Adrenal gland (tissue), 12 donors: Measurements from ENCODE around the gene DACT1. TPM values are rescaled to one million over a fixed set of nuclear protein-coding genes. Genes with fewer than 3 reads are reported as not detected.

Experiments
- DNase-seq, 7 donors: peaks; one replicate each; pipeline ENCODE4 v3.0.0-alpha.2; 2019 to 2020
- H3K27ac ChIP-seq, 5 donors: fragments of 200-600 bp; sonication (generic) in 4 of 5; 1 replicate in 3 of 5; 2 replicates in 2 of 5; pipeline versions ENCODE4 v1.5.1 to v1.8.0; 2016 to 2020; ENCODE audit warnings: mild to moderate bottlenecking in 1 of 5
- H3K27me3 ChIP-seq: fragments of 200-600 bp; 2 replicates; pipeline ENCODE4 v1.8.0; 2021
- H3K36me3 ChIP-seq, 2 donors: fragments of 200-600 bp; replicated peaks in 1 of 2; 1 replicate in 1 of 2; 2 replicates in 1 of 2; pipeline versions ENCODE4 v1.5.1 to v1.8.0; 2018 to 2022
- H3K4me1 ChIP-seq, 2 donors: fragments of 200-600 bp; replicated peaks in 1 of 2; 1 replicate in 1 of 2; 2 replicates in 1 of 2; pipeline versions ENCODE4 v1.5.1 to v1.8.0; 2018 to 2021
- H3K4me3 ChIP-seq, 4 donors: fragments of 200-600 bp; sonication (generic) in 3 of 4; one replicate each; pipeline ENCODE4 v1.5.1; 2016 to 2018
- H3K9me3 ChIP-seq, 3 donors: fragments of 200-600 bp; sonication (generic) in 1 of 3; replicated peaks in 1 of 3; 1 replicate in 2 of 3; 2 replicates in 1 of 3; pipeline versions ENCODE4 v1.5.1 to v1.8.0; 2016 to 2021
- CTCF ChIP-seq, 6 experiments: fragments of 450-650 bp in 4 of 6; fragments of 200-600 bp in 2 of 6; sonication (generic) in 1 of 6; IDR thresholded peaks; 1 replicate in 5 of 6; 2 replicates in 1 of 6; pipeline versions ENCODE4 v1.5.1 to v1.8.0; 2016 to 2021; ENCODE audit warnings: antibody characterized with exemption in 6 of 6, mild to moderate bottlenecking in 2 of 6, moderate library complexity in 1 of 6
- POLR2A ChIP-seq, 2 donors: fragments of 450-650 bp; IDR thresholded peaks; one replicate each; pipeline ENCODE4 v1.6.1; 2017; ENCODE audit warnings: antibody characterized with exemption in 2 of 2, mild to moderate bottlenecking in 2 of 2, moderate library complexity in 1 of 2
- WGBS, 4 donors: extraction: QIAGEN DNeasy Blood & Tissue Kit in 2 of 4; methylation state at CpG; one replicate each; pipeline versions ENCODE4 v1.1.5 to v1.1.7; 2013 to 2017; 5-methylcytosine and 5-hydroxymethylcytosine counted together
- intact Hi-C, 2 donors: fragments of 100-400 bp; cut with DNase I; formaldehyde crosslinking; loops; one replicate each; pipeline versions ENCODE4 v1.14.1 to v1.15.0; 2022 to 2023
- polyA plus RNA-seq, 3 donors: library from polyadenylated mRNA; stranded (reverse); fragments of 200-250 nt in 2 of 3; fragments of 350-450 nt in 1 of 3; fragmentation: Illumina TruSeq in 1 of 3; extraction: RNeasy Lipid Tissue Mini Kit (QIAGEN cat#74804) in 1 of 3; gene quantifications; one replicate each; pipeline ENCODE4 v1.2.3, GENCODE V29; 2013 to 2014
- total RNA-seq, 9 donors: library from RNA; depleted of rRNA in 4 of 9; stranded (reverse); fragments of >200 nt in 4 of 9; fragments of 120-200 nt in 1 of 9; fragmentation: NEBNext Ultra II Directional in 1 of 9; extraction: Animal tissue kit (Norgen Biotek cat#: 25700) in 1 of 9; gene quantifications; one replicate each; pipeline versions ENCODE4 v1.1.0 to v1.2.4, GENCODE V29; 2013 to 2023
- donor health status: healthy with polysubstance abuse.
- donor health status: Bipolar disorder and iron deficiency.
- donor health status: DM: yes; HTN: yes; CAD: no.
- donor health status: DM: no; HTN: no; CAD: no.
- donor health status: DM: no; HTN: no; CAD: no.
- donor health status: DM: yes; HTN: yes; CAD: no.

Gene DACT1
- total and polyA plus RNA-seq, 12 donors = 2.9 to 32.1 (median 11.2) TPM

DNA sequence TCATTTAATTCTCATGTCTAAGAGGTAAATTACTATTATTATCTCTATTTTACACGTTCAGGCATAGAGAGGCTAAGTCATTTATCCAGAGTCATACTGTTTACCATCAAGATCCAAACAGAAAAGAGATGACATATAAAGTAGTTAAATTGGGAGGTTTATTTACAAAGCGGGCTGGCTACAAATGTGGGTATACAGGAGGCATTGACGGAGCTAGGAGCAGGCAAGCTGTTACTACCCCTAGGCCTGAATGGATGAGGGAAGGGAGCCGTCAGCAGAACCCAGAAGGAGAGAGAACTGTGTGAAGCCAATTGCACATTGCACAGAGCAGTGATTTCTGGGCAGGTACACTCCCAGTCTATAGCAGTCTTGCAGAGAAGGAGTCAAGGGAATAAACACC lies 39.8 kb downstream of the DACT1 start:
- H3K4me3 ChIP-seq = no peak overlapping the region
- H3K9me3 ChIP-seq = no peaks in the 10 kb centered on the region
- TF ChIP-seq CTCF (IDR thresholded peaks at IDR 0.05) (no peak), POLR2A (IDR thresholded peaks at IDR 0.05) (no peak)
- no peaks in the 10 kb centered on the region for H3K4me1 ChIP-seq
- no peak for DNase-seq
- no peak overlapping the region for H3K27ac ChIP-seq
- WGBS, 4 donors = 75 to 92% (median 85%) methylated on average over 4 of the region's 4 CpGs
- no peaks in the 10 kb centered on the region for H3K36me3 ChIP-seq
- no peaks in the 10 kb centered on the region for H3K27me3 ChIP-seq
- intact Hi-C loops = no loop called here

DNA sequence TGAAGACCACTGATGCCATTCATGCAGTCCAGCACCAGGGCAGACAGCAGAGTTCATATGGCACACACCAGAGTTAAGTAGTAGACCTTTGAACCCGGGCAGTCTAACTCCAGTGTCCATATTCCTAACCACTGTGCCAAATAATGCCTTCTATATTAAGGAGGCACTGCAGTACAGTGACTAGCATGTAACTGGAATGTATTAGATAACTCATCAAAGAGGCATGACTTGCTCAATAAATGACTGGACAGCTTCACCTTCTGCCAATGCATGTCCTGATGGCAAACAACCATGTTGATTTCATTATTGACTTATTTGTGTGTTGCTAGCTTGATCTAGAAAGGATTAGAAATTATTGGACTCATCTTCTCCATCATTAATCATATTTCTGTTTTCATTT lies 40.2 kb downstream of the DACT1 start:
- no peaks in the 10 kb centered on the region for H3K9me3 ChIP-seq
- no peak overlapping the region for H3K27ac ChIP-seq
- TF ChIP-seq CTCF (IDR thresholded peaks at IDR 0.05) = no peak
- TF ChIP-seq POLR2A (IDR thresholded peaks at IDR 0.05) = no peak
- H3K36me3 ChIP-seq = no peaks in the 10 kb centered on the region
- WGBS, 4 donors = 76 to 100% (median 85%) methylated on average over 1 of the region's 1 CpG
- no peaks in the 10 kb centered on the region for H3K4me1 ChIP-seq
- H3K27me3 ChIP-seq = no peaks in the 10 kb centered on the region
- H3K4me3 ChIP-seq = no peak overlapping the region
- intact Hi-C loops = no loop called here
- DNase-seq = no peak

GRCh38 chr14:58680698-58681097 lies 42.9 kb downstream of the DACT1 start:
- H3K9me3 ChIP-seq = no peaks in the 10 kb centered on the region
- intact Hi-C loops = no loop called here
- DNase-seq = no peak
- no peak overlapping the region for H3K27ac ChIP-seq
- no peak for TF ChIP-seq CTCF (IDR thresholded peaks at IDR 0.05)
- no peak for TF ChIP-seq POLR2A (IDR thresholded peaks at IDR 0.05)
- WGBS, 4 donors = 85 to 95% (median 92%) methylated on average over 4 of the region's 4 CpGs
- H3K27me3 ChIP-seq = no peaks in the 10 kb centered on the region
- H3K4me1 ChIP-seq = no peaks in the 10 kb centered on the region
- H3K4me3 ChIP-seq = no peak overlapping the region
- H3K36me3 ChIP-seq = no peaks in the 10 kb centered on the region

DNA sequence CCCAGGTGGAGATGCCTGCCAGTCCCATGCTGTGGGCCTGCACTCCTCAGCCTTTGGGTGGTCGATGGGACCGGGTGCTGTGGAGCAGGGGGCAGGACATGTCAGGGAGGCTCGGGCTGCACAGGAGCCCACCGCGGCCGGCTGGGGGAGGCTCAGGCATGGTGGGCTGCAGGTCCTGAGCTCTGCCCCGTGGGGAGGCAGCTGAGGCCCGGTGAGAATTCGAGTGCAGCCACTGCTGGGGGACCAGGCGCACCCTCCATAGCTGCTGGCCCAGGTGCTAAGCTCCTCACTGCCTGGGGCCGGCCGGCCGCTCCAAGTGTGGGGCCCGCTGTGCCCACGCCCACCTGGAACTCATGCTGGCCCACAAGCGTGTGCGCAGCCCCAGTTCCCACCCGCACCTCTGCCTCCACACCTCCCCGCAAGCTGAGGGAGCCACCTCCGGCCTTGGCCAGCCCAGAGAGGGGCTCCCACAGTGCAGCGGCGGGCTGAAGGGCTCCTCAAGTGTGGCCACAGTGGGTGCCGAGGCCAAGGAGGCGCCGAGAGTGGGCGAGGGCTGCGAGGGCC lies 49.6 kb downstream of the DACT1 start:
- no peaks in the 10 kb centered on the region for H3K9me3 ChIP-seq
- no peak overlapping the region for H3K27ac ChIP-seq
- no peak for TF ChIP-seq POLR2A (IDR thresholded peaks at IDR 0.05)
- TF ChIP-seq CTCF (IDR thresholded peaks at IDR 0.05) = no peak
- H3K36me3 ChIP-seq = no peaks in the 10 kb centered on the region
- no peak overlapping the region for H3K4me3 ChIP-seq
- no peaks in the 10 kb centered on the region for H3K27me3 ChIP-seq
- no peak for DNase-seq
- WGBS, 4 donors = 91 to 96% (median 94%) methylated on average over 10 to 27 of the region's 27 CpGs
- intact Hi-C loops = no loop called here
- no peaks in the 10 kb centered on the region for H3K4me1 ChIP-seq
